Measurements from ENCODE around the gene EMSY. TPM values are rescaled to one million over a fixed set of nuclear protein-coding genes. Genes with fewer than 3 reads are reported as not detected.
A peak's percentile ranks its signal among the peaks of the same experiment; 100 is the strongest.
"Not testable (repeated sequence)": the region's sequence is repeated elsewhere in the genome, so short reads cannot be mapped to it uniquely, and the experiment has no call there.

EMSY gene
- total RNA-seq, 4 donors from 2014 or later: 12.8 to 59.3 (median 20.6) TPM

DNA sequence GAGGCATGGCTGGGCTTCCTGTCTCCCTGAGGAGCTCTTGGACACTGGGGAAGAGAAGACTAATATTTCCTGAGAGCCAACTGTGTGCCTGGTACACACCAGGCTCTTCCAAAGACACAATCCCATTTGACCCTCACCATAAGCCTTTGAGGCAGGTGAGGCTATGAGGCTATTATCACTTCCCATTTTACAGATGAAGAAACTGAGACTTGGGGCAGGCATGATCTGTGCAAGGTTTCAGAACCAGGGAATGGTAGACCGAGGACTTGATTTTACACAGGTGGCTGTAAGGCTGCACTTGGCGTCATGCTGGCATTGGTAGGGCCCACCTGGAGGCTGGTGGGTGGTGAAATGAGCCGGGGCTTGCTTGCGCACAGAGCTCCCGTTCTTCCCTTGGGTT is 134.9 kb downstream of the EMSY start:
- TF ChIP-seq, protein P1, sequence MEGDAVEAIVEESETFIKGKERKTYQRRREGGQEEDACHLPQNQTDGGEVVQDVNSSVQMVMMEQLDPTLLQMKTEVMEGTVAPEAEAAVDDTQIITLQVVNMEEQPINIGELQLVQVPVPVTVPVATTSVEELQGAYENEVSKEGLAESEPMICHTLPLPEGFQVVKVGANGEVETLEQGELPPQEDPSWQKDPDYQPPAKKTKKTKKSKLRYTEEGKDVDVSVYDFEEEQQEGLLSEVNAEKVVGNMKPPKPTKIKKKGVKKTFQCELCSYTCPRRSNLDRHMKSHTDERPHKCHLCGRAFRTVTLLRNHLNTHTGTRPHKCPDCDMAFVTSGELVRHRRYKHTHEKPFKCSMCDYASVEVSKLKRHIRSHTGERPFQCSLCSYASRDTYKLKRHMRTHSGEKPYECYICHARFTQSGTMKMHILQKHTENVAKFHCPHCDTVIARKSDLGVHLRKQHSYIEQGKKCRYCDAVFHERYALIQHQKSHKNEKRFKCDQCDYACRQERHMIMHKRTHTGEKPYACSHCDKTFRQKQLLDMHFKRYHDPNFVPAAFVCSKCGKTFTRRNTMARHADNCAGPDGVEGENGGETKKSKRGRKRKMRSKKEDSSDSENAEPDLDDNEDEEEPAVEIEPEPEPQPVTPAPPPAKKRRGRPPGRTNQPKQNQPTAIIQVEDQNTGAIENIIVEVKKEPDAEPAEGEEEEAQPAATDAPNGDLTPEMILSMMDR (IDR thresholded peaks at IDR 0.05): no peak
- ATAC-seq (ENCODE audit: low FRiP score) (no peak), DNase-seq (ENCODE audit: low spot score) (no peak)

DNA sequence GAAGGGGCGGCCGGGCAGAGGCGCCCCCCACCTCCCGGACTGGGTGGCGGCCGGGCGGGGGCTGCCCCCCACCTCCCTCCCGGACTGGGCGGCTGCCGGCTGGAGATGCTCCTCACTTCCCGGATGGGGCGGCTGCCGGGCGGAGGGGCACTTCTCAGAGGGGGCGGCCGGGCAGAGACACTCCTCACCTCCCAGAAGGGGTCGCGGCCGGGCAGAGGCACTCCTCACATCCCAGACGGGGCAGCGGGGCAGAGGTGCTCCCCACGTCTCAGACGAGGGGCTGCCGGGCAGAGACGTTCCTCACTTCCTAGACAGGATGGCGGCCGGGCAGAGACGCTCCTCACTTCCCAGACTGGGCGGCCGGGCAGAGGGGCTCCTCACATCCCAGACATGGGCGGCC is 137.7 kb downstream of the EMSY start:
- not testable (repeated sequence) for DNase-seq (ENCODE audit: low spot score); ATAC-seq (ENCODE audit: low FRiP score)

DNA sequence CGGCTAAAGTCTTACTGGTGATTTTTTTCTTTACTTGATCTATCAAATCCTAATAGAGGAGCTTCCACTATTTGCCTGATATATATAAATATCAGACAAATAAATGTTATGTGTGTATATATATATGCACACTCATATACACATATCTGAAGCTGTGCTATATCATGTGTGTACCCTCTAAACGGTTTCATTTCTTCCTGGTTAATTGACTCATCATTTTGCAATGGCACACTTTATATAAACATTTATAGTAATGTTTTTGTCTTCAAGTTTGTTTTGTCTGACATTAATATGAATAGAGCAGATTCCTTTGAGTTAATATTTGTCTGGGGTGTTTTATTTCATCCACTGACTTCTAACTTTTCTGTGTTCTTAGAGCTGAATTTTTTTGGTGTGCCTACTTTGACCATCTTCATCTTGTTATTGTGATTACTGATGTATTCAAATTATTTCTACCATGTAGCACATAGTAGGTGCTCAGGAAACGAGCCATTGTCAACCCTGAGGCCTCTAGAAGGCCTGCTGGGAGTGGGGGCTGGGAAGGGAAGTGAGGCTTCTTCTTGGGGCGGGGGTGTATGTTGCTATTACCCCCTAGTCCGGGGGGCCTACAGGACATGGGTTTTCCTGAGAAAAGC is 143.1 kb downstream of the EMSY start:
- TF ChIP-seq, protein P1 (IDR thresholded peaks at IDR 0.05): no peak
- DNase-seq (ENCODE audit: low spot score) (no peak), ATAC-seq (ENCODE audit: low FRiP score) (no peak)

DNA sequence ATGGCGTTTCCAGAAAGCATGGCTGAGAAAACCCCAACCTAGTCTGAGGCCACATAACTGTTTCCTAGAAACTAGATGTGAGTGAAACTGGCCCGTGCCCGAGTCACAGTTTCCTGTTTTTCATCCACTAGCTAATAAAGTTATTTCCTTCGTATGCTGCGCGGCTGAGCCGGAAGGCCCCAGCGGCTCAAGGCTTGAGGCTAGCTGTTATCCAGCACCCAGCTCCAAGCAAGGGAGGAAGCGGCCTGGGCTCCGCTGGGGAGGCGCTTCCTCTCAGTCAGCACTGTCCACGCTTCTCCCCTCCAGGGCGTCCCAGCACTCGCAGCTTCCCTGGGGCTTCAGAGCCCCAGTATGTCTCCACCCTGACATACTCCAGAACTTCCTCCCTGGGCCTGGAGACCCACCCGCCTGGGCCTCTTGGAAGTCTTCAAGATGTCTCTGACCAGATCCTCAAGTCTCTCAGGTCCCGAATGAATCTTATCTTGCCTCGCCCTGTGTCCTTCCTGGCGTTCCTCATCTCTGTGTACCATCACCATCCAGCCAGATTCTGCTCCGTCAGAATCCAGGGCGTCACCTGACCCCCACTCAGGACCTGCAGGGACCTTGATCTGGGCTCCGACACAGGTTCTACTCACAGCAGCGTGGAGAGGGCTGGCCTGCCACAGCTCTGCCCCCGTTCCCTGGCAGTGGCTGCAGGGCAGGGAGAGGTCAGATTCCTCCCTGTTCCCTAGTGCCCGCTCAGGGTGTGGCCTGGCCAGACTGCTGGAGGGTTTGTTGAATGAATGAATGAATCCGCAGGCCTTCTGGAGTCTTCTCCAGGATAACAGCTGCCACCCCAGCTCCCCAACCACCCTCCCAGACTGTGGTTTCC is 143.9 kb downstream of the EMSY start:
- DNase-seq (ENCODE audit: low spot score) (no peak), ATAC-seq (ENCODE audit: low FRiP score) (peak; percentile 52)
- TF ChIP-seq, protein P1 (IDR thresholded peaks at IDR 0.05): no peak

DNA sequence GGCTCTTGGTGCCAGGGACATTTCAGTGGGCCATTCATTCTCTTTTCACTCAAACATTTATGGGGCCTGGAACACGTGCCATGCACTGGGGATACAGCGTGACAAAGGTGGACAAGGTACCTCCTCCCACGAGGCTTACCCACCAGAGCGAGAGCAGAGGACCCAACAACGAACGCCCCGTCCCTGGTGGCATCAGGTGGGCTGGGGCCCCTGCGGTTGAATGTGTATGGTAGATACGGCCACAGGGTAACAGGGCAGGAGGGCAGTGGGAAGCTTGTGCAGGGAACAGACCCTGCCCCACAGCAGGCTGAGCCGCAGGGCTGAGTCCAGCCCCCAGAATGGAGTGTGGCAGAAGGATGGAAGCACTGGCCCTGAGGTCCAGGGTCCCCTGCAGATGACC is 144.7 kb downstream of the EMSY start:
- DNase-seq (ENCODE audit: low spot score): no peak
- TF ChIP-seq, protein P1 (IDR thresholded peaks at IDR 0.05): no peak
- ATAC-seq (ENCODE audit: low FRiP score): no peak

DNA sequence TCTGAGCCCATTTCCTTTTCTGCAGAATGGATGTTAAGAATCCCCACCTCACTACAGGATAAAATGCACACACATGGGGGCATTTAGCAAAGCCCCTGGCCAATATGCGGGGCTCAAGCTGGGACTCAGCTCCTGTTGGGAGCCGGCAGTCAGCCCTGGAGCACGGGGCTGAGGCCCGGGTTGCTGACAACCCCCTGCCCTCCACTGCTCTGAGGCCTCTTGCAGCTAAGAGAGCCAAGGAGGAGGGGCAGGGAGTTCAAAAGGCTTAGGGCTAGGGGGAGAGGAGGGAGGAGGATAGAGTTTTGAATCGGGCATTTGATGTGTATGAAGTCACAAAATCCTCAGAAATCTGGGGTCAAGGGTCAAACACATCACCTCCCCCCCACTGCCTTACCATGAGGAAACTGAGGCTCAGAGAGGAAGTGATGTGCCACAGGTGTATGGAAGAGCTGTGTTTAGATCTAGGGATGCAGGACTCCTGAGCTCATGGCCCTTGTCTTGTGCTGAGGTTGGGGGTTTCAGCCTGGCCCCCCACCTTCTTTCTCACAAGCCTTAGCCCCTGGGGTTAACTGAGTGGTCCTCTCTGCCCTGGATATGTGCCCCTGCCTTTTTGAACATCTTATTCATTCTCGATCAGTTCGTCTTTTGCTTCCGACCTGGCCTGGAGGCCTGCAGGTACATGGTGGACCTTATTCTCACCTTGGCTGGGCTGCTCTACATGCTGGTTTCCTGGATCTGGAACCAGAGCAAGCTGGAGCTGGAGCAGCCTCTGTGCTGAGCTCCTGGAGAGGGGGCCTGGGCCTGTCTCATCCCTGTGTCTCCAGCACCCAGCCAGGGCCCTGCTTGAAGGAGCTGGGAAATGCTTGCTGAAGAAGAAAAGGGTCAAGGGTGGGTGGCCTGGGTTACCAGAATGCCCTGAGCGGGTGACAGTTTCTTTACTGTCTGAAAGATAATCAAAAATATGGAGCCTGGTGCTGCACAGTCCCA is 145.4 kb downstream of the EMSY start:
- TF ChIP-seq, protein P1 (IDR thresholded peaks at IDR 0.05): no peak
- DNase-seq (ENCODE audit: low spot score): no peak
- ATAC-seq (ENCODE audit: low FRiP score): no peak

DNA sequence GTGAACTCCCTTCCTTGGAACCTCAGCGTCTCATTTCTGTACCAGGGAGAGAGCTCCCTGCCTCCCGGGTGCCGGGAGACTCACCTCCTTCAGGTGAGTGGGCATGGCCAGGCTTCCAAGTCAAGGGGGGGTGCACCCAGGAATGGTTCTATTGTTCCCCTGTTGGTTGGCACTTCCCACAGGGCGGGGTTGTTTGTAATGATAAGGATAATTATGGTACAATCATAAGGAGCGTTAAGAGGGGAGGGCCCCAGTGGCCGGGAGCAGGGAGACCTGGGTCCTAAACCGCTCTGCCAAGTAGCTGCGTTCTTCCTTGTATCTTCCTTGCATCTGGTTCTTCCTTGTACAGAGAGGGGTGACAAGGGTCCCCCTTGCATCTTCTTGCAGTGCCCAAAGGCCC is 146.6 kb downstream of the EMSY start:
- DNase-seq (ENCODE audit: low spot score): no peak
- ATAC-seq (ENCODE audit: low FRiP score): no peak
- TF ChIP-seq, protein P1 (IDR thresholded peaks at IDR 0.05): no peak
